ENCODE results near the gene PEX14. TPM values are rescaled to one million over a fixed set of nuclear protein-coding genes. Genes with fewer than 3 reads are reported as not detected.
A peak's percentile ranks its signal among the peaks of the same experiment; 100 is the strongest.

PEX14 gene
- total RNA-seq, 1 donor from 2014 or later = 10.6 TPM

GRCh38 chr1:10670190-10670589 lies 195.4 kb downstream of the PEX14 start:
- Histone ChIP-seq H3K9me3 (no peaks in the 10 kb centered on the region), H3K4me3 (no peak overlapping the region), H3K27ac (peak overlapping the region in 1 of 2 donors; percentile 90), H3K4me1 (peaks cover 0 to 32% of the 10 kb centered on the region in 2 donors), H3K27me3 (no peaks in the 10 kb centered on the region), H3K36me3 (peaks cover 0 to 2% of the 10 kb centered on the region in 2 donors)
- no peak for TF ChIP-seq CTCF (IDR thresholded peaks at IDR 0.05)
- no peak for DNase-seq (ENCODE audit: low spot score in 2 of 2)
- intact Hi-C loops (cut with DNase I) = no loop called here

GRCh38 chr1:10671090-10671489 lies 196.3 kb downstream of the PEX14 start:
- Histone ChIP-seq H3K27me3 (no peaks in the 10 kb centered on the region), H3K9me3 (no peaks in the 10 kb centered on the region), H3K36me3 (no peaks in the 10 kb centered on the region), H3K27ac (no peak overlapping the region), H3K4me1 (peaks cover 0 to 32% of the 10 kb centered on the region in 2 donors), H3K4me3 (no peak overlapping the region)
- intact Hi-C loops (cut with DNase I) = no loop called here
- TF ChIP-seq CTCF (IDR thresholded peaks at IDR 0.05) = no peak
- DNase-seq (ENCODE audit: low spot score in 2 of 2) = no peak

- no peaks in the 10 kb centered on the region for H3K36me3 ChIP-seq
- no peak overlapping the region for H3K27ac ChIP-seq
Measured at GRCh38 chr1:10671622-10672342, 197.0 kb downstream of the PEX14 start.

GRCh38 chr1:10672343-10673050 lies 197.7 kb downstream of the PEX14 start:
- peaks cover 0 to 39% of the 10 kb centered on the region in 2 donors for H3K4me1 ChIP-seq
- H3K9me3 ChIP-seq = no peaks in the 10 kb centered on the region
- no peaks in the 10 kb centered on the region for H3K27me3 ChIP-seq
- no peaks in the 10 kb centered on the region for H3K36me3 ChIP-seq
- H3K4me3 ChIP-seq = no peak overlapping the region
- TF ChIP-seq CTCF (IDR thresholded peaks at IDR 0.05) = no peak
- DNase-seq (ENCODE audit: low spot score in 2 of 2) = no peak
- intact Hi-C loops (cut with DNase I) = no loop called here
- H3K27ac ChIP-seq = no peak overlapping the region

More at GRCh38 chr1:10671622-10672342, 197.0 kb downstream of the PEX14 start:
- H3K9me3 ChIP-seq = no peaks in the 10 kb centered on the region
- H3K4me3 ChIP-seq = no peak overlapping the region
- no peak for DNase-seq (ENCODE audit: low spot score in 2 of 2)
- intact Hi-C loops (cut with DNase I) = no loop called here
- no peaks in the 10 kb centered on the region for H3K27me3 ChIP-seq
- TF ChIP-seq CTCF (IDR thresholded peaks at IDR 0.05) = no peak
- H3K4me1 ChIP-seq = peaks cover 0 to 33% of the 10 kb centered on the region in 2 donors

GRCh38 chr1:10673109-10673711 lies 198.5 kb downstream of the PEX14 start:
- no peak for TF ChIP-seq CTCF (IDR thresholded peaks at IDR 0.05)
- Histone ChIP-seq H3K27me3 (no peaks in the 10 kb centered on the region), H3K4me3 (no peak overlapping the region), H3K36me3 (no peaks in the 10 kb centered on the region), H3K27ac (no peak overlapping the region), H3K4me1 (peaks cover 0 to 40% of the 10 kb centered on the region in 2 donors), H3K9me3 (no peaks in the 10 kb centered on the region)
- DNase-seq (ENCODE audit: low spot score in 2 of 2) = no peak
- intact Hi-C loops (cut with DNase I) = no loop called here
